Upper lobe of left lung (tissue), 4 donors: ENCODE data around the gene OR8B4.

Experiments used
- CTCF ChIP-seq, 6 experiments: fragments of 450-650 bp in 4 of 6; fragments of 200-600 bp in 2 of 6; sonication (generic) in 2 of 6; IDR thresholded peaks; one replicate each; pipeline ENCODE4 v1.5.1; 2016 to 2019; ENCODE audit warnings: antibody characterized with exemption in 6 of 6
- POLR2A ChIP-seq, 4 donors: fragments of 450-650 bp; IDR thresholded peaks; one replicate each; pipeline ENCODE4 v1.5.1; 2016 to 2017; ENCODE audit warnings: antibody characterized with exemption in 4 of 4, mild to moderate bottlenecking in 2 of 4
- POLR2AphosphoS5 ChIP-seq, 2 donors: sonication (generic); formaldehyde crosslinking; IDR thresholded peaks; one replicate each; pipeline ENCODE4 v1.5.1; 2017; ENCODE audit warnings: antibody characterized with exemption in 2 of 2

GRCh38 chr11:124442442-124442841, 17.8 kb upstream of the OR8B4 start:
- TF ChIP-seq POLR2AphosphoS5 (IDR thresholded peaks at IDR 0.05) = no peak
- TF ChIP-seq CTCF (IDR thresholded peaks at IDR 0.05) = no peak
- TF ChIP-seq POLR2A (IDR thresholded peaks at IDR 0.05) = no peak
